ENCODE results near the gene NFYC.
A peak's percentile ranks its signal among the peaks of the same experiment; 100 is the strongest.
"Not testable (repeated sequence)": the region's sequence is repeated elsewhere in the genome, so short reads cannot be mapped to it uniquely, and the experiment has no call there.

Gene NFYC

DNA sequence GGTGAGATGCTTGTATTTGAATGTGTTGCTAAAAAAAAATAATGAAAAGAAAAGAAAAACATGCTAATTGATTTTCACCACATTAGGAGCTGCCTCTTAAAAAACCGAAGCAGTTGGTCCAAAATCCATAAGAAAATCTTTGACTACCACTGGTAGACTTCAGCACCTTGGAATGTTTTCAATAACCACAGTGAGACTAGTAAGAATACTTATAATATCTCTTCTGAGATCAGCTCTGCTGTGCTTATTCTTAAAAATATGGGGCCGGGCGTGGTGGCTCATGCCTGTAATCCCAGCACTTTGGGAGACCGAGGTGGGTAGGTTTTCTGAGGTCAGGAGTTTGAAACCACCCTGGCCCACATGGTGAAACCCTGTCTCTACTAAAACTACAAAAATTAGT lies 15.1 kb downstream of the NFYC start:
- no peak for DNase-seq (ENCODE audit: low read depth in 2 of 2)

DNA sequence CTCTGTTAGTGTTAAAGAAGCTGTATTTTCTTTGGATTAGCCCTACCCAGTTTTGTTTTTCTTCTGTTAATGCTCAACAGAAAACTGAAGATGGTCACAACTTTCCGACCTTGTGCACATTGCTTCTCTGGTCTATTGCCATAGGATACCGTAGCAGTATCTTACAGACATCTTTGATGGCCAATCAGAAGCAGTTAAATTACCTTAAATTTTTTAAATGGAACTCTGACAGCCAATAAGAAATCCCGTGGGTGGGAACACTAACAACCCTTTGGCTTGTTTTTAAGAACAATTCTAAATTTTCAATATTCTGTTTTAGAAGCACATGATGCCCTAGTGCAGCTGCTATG lies 17.2 kb downstream of the NFYC start:
- DNase-seq (ENCODE audit: low read depth in 2 of 2), result no peak

DNA sequence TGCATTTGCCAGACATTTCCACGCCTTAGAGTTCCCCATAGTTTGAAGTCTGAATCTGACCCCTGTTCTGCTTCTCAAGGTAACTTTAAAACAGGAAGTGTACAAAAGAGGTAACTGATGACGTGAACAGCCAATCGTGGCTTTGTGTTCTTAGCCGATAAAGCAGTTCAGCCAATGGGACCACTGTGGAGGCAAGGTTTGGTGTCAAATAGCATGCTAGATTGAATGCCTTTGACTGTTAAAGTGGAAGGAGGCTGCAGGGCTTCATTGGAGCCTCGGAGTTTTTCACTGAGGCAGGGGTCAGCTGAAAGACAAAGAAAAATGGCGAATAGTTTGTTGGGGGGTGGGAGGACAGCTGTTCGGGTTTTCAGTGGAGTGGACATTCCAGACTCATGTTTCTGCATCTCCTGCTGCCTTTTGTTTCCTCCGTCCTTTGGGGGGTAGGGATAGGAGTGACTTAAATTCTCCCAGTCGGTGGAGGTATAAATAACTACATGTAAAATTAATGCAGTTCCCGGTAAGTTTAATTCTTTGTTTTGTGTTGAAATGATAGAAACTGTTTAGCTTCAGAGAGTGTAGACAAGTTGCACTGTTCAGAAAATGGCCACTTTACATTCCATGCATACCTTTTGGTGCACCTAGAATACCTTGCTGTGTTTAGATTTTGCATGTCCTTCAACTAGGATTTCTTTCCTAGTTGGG lies 17.7 kb downstream of the NFYC start:
- peak; percentile 21 to 50 for DNase-seq (ENCODE audit: low read depth in 2 of 2)

DNA sequence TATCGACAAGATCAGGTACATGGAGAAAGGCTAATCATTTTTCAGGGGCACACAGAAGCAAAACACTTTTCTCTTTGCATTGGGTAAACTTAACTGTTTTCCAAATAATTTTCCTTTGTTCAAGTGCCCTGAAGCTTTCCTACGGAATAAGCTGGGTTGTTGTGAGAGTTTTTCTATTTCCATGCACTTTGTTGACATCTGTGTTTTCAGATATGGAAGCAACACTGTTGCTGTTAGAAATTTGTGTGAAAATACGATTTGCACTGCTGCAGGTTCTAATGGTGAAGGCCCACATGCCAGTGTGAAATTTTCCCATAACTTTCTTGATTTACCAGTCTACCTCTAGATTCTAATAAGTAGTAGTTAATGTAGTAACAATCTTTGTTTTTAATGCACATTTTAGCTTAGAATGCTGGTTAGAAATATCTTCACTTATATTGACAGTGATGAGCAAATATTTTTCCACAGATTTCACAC lies 18.3 kb downstream of the NFYC start:
- DNase-seq (ENCODE audit: low read depth in 2 of 2), result no peak

DNA sequence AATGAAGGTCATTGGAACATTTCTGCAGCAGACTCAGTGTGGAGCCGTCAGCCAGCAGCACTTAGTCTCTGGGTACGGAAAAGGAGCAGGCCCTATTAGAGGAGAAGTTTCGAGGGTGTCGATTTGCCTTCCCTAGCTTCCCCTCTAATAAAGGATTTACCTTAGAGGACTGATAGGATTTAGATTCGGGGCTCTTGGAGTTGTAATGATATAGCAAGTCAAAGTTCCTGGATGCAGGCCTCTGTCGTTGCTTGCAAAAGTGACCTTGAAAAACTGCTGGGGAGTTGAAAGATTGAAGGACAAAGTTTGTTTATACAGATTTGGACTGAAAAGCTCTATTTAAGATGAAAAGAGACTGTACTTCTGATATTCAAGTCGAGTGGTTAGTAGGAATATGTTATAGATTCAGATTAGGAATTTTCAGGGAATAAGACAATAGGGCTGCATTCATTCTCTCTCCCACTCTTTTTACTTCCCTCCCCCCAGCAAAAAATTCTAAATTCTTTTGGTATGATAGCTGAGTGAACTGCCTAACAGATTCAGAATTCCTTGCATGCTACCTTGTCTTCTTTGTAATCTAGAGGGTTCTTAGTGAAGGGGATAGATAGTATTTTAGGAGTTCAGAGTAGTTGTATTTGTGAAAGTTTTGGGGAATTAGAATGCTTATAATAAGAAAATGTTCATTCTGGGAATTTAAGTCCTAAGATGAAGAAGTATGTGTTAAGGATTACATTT lies 19.2 kb downstream of the NFYC start:
- no peak for DNase-seq (ENCODE audit: low read depth in 2 of 2)

DNA sequence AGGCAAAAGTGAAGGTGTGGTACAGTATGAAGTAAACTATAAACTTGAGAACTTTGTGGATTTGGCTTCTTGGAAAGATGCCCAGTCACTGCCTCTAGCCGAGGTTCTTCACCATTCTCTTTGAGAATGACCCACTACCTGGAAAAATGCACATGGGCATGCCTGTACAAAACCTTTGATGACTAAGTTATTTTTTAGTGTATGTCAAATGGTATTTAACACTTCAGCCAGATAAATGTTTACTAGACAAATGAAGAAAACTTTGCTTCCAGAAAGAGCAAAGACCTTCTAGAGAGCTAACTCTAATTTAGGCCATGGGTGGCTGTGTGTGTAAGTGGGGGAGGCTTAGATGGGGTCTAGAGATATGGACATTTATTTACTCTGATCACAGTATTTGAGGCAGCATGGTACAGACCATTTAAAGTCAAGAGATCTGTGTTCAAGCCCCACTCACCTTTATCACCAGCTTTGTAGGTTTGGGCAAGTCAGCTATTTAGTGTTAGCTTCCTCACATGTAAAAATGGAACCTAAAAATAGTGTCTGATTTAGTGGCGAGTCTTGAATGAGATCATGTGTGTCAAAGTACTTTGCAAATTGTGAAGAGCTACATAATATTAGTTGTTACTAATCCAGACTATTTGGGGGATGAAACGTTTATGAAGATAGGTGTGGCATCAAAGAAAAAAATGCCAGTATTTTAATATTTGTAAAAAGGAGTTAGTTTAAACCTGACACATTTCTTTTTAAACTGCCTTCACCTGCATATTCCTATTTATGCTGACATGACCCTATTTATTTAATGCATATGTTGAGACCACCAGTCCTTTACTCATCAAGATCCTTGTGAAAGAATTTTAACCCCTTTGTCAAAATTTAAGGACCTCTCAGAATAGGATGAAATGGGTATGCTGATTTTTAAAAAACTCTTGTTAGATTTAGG lies 20.2 kb downstream of the NFYC start:
- DNase-seq (ENCODE audit: low read depth in 2 of 2), result no peak

DNA sequence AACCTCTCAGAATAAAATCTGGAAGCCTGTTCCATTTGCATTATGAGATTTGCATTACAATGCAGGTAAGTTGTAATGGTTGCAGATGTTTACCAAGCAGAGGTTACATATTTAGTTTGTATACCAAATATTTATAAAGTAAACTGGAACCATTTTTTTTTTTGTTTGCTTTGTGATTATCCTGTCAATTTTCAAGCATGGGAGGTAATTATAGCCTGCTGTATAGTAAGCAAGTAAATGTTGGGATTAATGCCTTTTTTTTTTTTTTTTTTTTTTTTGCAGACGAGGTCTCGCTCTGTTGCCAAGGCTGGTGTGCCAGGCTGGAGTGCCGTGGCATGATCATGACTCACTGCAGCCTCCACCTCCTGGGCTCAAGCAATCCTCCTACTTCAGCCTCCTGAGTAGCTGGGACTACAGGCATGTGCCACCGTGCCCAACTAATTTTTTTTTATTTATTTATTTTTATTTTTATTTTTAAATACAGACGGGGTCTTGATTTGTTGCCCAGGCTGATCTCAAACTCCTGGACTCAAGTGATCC lies 21.0 kb downstream of the NFYC start:
- no peak for DNase-seq (ENCODE audit: low read depth in 2 of 2)

DNA sequence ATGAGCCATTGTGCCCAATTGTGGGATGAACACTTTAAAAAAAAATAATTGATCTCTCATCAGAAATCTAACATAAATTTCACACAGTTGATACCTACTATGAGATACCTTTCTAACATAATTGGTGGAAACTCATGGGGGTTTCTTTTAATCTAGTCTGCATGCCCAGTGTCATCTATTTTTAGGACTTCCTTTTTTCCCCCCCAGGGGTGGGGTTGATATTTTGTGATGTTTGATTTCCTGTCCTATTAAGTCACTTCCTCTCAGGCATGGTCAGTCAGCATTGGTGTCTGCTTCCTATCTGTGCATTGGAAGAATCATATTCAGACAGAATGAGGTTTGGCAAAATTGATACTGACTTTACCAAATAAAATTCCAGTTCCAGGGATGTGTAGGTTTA lies 21.5 kb downstream of the NFYC start:
- no peak for DNase-seq (ENCODE audit: low read depth in 2 of 2)

DNA sequence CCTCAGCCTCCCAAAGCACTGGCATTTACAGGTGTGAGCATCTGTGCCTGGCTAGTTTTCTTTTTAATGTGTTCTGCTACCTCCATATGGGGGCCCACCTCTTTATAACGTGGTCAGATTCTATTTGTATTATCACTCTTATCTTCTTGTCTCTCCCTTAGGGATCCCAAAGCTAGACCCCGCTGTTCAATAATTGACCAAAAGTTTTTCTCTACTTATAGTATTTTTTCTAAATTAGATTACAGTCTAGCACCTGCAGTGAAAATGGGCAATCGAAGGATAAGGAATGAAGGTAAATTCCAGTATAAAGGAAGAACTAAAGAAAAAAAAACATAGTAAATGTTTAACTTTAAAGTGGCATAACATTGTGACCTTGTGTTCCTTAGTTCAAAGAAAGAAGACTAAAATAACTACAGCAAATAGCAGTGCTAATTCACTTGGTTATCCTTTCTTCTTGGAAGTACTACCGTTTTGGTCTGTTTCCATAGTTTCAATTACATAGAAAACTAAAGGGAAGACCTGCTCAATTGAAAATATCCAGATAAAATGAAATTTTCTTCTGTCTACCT lies 24.1 kb downstream of the NFYC start:
- DNase-seq (ENCODE audit: low read depth in 2 of 2), result no peak

DNA sequence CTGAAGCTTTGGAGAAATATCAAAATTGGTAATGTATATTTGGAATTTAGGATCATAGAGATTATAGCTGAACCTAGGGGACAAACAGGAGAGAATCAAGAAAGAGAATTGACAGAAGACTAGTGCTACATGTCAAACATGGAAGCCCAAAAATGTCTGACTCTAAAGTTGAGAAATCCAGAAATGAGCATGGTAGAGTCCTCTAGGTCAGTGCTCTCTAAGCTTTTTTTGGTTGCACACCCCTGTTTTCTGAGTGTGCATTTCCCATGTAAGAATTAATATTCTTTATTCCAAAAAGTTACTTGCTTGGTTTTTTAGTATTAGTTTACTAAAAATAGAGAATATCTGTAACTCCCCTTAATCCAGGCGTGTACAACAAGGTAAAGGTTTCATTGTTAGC lies 25.6 kb downstream of the NFYC start:
- DNase-seq (ENCODE audit: low read depth in 2 of 2), result no peak

DNA sequence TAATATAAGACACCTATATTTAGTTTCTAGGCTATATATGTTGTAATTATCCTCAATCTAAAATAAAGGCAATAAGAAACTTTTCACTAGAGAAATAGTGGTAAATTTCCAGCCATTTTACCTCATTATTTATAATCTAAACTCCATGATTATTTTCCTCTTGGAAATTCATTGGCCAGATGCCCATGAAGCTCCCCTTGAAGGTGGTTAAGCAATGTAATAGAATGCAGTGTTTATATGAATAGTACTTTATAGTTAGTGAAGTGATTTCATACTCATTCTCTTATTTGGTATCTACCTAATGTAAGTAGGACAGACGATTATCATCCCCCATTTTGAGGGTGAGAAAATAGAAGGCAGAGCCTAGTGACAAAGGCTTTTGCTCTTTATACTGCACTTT lies 26.5 kb downstream of the NFYC start:
- DNase-seq (ENCODE audit: low read depth in 2 of 2), result no peak

DNA sequence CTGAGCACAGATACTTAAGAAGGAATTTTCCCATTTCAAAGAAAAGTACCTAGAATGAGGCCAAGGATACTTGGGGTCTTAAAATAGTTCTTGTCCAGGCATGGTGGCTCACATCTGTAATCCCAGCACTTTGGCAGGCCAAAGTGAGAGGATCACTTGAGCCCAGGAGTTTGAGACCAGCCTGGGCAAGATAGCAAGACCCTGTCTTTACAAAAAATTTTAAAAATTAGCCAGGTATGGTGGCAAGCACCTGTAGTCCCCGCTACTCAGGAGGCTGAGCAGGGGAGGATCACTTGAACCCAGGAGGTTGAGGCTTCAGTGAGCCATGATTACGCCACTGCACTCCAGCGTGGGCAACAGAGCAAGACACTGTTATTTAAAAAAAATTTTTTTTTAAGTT lies 29.0 kb downstream of the NFYC start:
- DNase-seq (ENCODE audit: low read depth in 2 of 2), result no peak

DNA sequence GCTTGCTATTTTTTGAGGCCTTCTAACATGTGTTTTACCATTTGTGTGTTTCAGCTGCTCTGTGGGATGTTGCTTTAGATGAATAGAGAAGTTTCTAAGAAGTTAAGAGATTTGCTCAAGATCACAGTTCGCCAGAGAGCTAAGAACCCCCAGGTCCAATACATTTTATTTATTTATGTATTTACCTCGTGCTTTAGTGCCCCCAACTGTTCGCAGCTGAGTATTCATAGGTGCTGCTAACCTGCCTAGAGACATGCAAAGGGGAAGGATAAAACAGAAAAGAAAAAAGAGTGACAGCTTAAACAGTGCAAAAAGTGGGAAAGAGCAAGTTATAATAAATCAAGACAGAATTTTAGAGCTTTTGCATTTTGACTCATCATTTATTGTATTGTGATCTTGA lies 31.1 kb downstream of the NFYC start:
- DNase-seq (ENCODE audit: low read depth in 2 of 2), result no peak

DNA sequence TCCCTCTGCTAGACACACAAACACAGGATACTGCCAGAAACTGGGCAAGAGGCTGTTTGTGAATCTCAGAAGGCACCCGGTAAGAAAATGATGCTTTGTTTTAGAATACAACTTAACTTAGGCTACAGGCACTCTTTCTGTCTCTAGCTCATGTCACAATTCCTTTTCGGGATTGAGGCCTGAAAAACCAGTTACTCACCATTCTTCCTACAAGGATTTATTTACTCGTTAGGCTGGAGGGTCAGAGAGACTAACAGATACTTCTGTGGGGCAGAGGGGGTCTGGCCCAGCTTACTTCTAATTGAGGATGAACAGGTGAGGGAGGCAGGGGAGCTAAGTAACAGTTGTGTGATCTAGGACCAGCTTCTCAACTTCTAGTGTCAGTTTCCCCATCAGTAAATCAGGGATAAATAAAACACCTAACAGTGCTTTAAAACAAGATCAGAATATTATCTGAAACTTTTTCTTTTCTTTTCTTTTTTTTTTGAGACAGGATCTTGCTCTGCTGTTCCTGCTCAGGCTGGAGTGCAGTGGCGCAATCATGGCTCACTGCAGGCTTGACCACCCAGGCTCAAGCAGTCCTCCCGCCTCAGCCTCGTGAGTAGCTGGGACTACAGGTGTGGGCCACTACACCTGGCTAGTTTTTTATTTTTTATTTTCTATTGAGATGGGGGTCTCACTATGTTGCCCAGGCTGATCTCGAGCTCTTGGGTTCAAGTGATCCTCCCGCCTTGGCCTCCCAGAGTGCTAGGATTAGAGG lies 31.9 kb downstream of the NFYC start:
- no peak for DNase-seq (ENCODE audit: low read depth in 2 of 2)

DNA sequence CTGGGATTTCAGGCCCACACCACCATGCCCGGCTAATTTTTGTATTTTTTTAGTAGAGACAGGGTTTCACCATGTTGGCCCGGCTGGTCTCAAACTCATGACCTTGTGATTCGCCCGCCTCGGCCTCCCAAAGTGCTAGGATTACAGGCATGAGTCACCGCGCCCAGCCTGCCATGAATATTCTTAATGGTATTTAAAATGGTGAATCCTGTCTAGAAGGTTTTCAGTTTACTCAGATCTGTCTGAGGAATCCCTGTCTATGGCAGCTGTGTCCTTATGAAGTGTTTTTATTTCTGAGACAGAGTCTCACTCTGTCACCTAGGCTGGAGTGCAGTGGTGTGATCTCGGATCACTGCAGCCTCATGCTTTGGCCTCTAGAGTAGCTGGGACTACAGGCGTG lies 36.2 kb downstream of the NFYC start:
- DNase-seq (ENCODE audit: low read depth in 2 of 2), result not testable (repeated sequence)

DNA sequence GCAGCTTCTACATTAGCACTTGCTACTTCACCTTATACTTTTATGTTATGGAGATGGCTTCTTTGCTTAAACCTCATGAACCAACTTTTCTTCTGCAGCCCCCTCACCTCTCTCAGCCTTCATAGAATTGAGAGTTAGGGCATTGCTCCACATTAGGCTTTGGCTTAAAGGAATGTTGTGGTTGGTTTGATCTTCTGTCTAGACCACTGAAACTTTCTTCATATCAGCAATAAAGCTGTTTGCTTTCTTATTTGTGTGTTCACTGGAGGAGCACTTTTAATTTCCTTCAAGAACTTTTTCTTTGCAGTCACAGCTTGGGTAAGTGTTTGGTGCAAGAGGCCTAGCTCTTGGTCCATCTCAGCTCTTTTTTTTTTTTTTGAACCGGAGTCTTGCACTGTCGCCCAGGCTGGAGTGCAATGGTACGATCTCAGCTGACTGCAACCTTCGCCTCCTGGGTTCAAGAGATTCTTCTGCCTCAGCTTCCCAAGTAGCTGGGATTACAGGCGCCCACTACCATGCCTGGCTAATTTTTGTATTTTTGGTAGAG lies 37.9 kb downstream of the NFYC start:
- DNase-seq (ENCODE audit: low read depth in 2 of 2), result not testable (repeated sequence)

DNA sequence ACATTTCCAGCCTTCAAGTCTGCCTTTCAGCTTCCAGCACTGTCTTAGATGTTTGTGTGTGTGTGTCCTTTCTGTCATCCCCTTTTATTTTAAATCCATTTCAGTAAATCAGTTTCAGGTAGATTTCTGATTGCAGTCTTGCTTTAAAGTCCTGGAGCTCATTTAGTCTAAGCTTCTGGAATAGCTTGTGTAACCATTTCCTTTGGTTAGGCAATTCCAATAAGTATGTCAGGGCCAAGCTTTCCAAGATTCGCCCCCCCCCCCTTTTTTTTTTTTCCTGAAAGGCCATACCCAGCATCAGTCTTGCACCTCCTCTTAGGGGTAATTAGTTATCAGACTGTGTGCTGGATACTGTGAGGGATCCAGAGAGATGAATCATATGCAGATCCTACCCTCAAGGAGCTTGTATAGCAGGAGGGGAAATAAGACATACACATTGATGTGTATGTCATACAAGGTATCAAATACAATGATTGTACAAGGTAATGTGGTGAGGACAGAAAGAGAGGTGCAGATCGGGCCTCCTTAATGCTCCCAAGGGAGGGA lies 41.3 kb downstream of the NFYC start:
- no peak for DNase-seq (ENCODE audit: low read depth in 2 of 2)

DNA sequence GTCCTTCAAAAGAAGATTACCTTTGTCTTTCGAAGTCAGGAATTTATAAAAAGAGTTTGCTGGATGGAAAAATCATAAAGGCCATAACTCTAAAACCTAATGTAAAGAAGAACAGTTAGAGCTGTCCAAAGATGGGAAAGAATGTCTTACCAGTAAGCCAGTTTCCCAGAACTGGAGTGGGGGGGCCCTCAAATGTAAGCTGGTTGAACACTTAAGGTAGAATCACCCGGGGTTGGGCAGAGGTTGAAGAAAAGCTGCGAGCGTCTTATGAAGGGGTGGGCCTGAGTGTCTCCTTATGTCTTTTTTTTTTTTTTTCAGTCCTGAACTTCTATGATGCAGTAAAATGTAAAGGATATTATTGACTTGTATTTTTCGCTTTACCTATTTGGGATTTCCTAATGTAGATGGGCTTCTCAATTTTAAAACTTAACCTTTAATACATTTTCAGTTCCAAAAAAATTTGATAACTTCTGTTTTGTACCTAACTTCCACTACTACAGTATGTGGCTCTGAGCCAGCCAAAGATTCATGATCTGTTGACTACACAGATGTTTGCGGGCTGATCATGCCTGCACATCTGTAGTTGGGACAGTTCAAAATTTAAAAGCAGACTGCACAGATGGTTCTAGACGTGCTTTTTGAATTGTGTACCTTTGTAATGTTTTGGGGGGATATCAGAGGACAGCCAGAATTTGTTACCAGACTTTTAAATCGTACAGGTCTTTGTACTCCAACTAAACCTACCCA lies 43.6 kb downstream of the NFYC start:
- DNase-seq (ENCODE audit: low read depth in 2 of 2), result no peak

DNA sequence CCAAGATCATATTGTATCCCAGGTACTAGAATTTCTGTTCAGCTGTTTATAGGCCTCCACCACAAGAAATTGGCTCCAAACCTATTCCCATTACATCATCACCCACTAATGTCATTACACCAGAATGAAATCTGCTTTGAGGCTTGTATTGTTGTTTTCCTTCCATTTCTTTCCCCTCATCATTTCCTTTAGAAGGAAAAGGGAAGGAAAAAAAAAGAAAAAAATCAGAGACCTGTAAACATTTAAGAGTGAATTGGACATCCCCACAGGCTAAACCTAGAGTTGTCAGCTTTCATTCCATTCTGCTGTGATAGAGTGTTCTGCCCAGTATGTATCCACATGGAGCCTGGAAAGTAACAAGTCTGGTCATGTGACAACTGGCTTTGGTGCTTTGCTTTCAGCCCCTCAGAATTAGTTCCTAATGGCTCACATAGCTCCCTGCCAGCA lies 44.6 kb downstream of the NFYC start:
- DNase-seq (ENCODE audit: low read depth in 2 of 2), result no peak

DNA sequence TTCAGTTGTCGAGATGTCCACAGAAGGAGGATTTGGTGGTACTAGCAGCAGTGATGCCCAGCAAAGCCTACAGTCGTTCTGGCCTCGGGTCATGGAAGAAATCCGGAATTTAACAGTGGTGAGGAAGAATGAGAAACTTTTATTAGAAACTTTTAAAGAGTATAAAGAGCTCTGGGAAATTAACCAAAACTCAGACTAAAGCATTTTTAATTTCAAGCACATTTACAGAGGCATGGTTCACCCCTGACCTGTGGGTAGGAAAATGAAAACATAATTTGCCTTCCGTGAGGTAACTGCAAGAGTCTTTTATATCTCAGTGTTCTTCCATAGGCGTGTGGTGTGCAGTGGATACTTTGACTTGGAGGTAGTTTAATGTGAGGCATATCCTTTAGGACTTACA lies 47.3 kb downstream of the NFYC start:
- DNase-seq (ENCODE audit: low read depth in 2 of 2), result no peak

Data from activated CD4-positive, alpha-beta T cell treated with anti-CD3 and anti-CD28 coated beads for 24 hours (primary cell).